ENCODE results near the gene FTCDNL1.

FTCDNL1 gene

GRCh38 chr2:199744260-199744659, 106.7 kb downstream of the FTCDNL1 start:
- no peak for TF ChIP-seq CTCF (IDR thresholded peaks at IDR 0.05; ENCODE audit: extremely low read depth, insufficient read depth, missing control alignments)
- in situ Hi-C loops (cut with MboI; ENCODE audit: low pct_unique_long_range_greater_than_20kb, low sequenced_read_pairs, unreplicated experiment): loop anchor here (25.0 kb wide), 1 partner anchor 1432 kb away; no protein-coding TSS in a partner anchor
- no peak for DNase-seq (ENCODE audit: low spot score)

GRCh38 chr2:199743415-199744120, 107.4 kb downstream of the FTCDNL1 start:
- in situ Hi-C loops (cut with MboI; ENCODE audit: low pct_unique_long_range_greater_than_20kb, low sequenced_read_pairs, unreplicated experiment): loop anchor here (25.0 kb wide), 1 partner anchor 1431 kb away; no protein-coding TSS in a partner anchor
- no peak for DNase-seq (ENCODE audit: low spot score)
- TF ChIP-seq CTCF (IDR thresholded peaks at IDR 0.05; ENCODE audit: extremely low read depth, insufficient read depth, missing control alignments): no peak

- in situ Hi-C loops (cut with MboI; ENCODE audit: low pct_unique_long_range_greater_than_20kb, low sequenced_read_pairs, unreplicated experiment): loop anchor here (25.0 kb wide), 1 partner anchor 1431 kb away; no protein-coding TSS in a partner anchor
- no peak for DNase-seq (ENCODE audit: low spot score)
Measured at GRCh38 chr2:199742884-199743283, 108.1 kb downstream of the FTCDNL1 start.

GRCh38 chr2:199740111-199740428, 110.9 kb downstream of the FTCDNL1 start:
- TF ChIP-seq CTCF (IDR thresholded peaks at IDR 0.05; ENCODE audit: extremely low read depth, insufficient read depth, missing control alignments): no peak
- in situ Hi-C loops (cut with MboI; ENCODE audit: low pct_unique_long_range_greater_than_20kb, low sequenced_read_pairs, unreplicated experiment): loop anchor here (25.0 kb wide), 1 partner anchor 1428 kb away; no protein-coding TSS in a partner anchor
- no peak for DNase-seq (ENCODE audit: low spot score)

More at GRCh38 chr2:199742884-199743283, 108.1 kb downstream of the FTCDNL1 start:
- TF ChIP-seq CTCF (IDR thresholded peaks at IDR 0.05; ENCODE audit: extremely low read depth, insufficient read depth, missing control alignments): no peak

GRCh38 chr2:199739413-199740110, 111.4 kb downstream of the FTCDNL1 start:
- TF ChIP-seq CTCF (IDR thresholded peaks at IDR 0.05; ENCODE audit: extremely low read depth, insufficient read depth, missing control alignments): peak; percentile 92
- in situ Hi-C loops (cut with MboI; ENCODE audit: low pct_unique_long_range_greater_than_20kb, low sequenced_read_pairs, unreplicated experiment): loop anchor here (25.0 kb wide), 1 partner anchor 1427 kb away; no protein-coding TSS in a partner anchor
- DNase-seq (ENCODE audit: low spot score): peak; percentile 43

- no peak for DNase-seq (ENCODE audit: low spot score)
- no peak for TF ChIP-seq CTCF (IDR thresholded peaks at IDR 0.05; ENCODE audit: extremely low read depth, insufficient read depth, missing control alignments)
- in situ Hi-C loops (cut with MboI; ENCODE audit: low pct_unique_long_range_greater_than_20kb, low sequenced_read_pairs, unreplicated experiment): loop anchor here (25.0 kb wide), 1 partner anchor 1427 kb away; no protein-coding TSS in a partner anchor
Measured at GRCh38 chr2:199738727-199739412, 112.1 kb downstream of the FTCDNL1 start.

Measured in GM13977 (cell line).